ENCODE results near the gene OR2C1.
A peak's percentile ranks its signal among the peaks of the same experiment; 100 is the strongest.

Gene OR2C1

GRCh38 chr16:3400779-3401688 lies 45.3 kb downstream of the OR2C1 start, which contains the start of the genes ZNF174 and ZSCAN32:
TSS of gene ZNF174 (plus strand) at chr16:3401215. CDS start at chr16:3402005, 790 bp downstream.
TSS of gene ZSCAN32 (minus strand) at chr16:3401004. CDS start at chr16:3397557, 3,447 bp downstream.
- H3K36me3 ChIP-seq (ENCODE audit: control insufficient read depth in 2 of 2, insufficient read depth in 1 of 2, low read length in 2 of 2), result peaks cover 2 to 57% of the 10 kb centered on the region in 2 experiments; a peak in 2 of 3 replicates
- POLR2A ChIA-PET, result interaction anchor here (0.6 to 3.5 kb wide), 19 partner anchors 10 to 852 kb away, joined by 3 to 33 read pairs (median 4); partner anchors contain the start of genes CLUAP1, NAA60, ZNF200 and ZNF263
- no peaks in the 10 kb centered on the region for H3K9me3 ChIP-seq (ENCODE audit: control insufficient read depth, insufficient read depth, low read depth, low read length)
- H3K4me1 ChIP-seq (ENCODE audit: control insufficient read depth, insufficient read depth, low read length), result no peaks in the 10 kb centered on the region
- CTCF ChIA-PET, result interaction anchor here (0.7 to 0.9 kb wide), 2 partner anchors 9 to 134 kb away, joined by 4 to 5 read pairs; no protein-coding TSS in a partner anchor
- peak within 1 kb of the TSS; percentile 71; the same call in 1 of the 2 replicates for H3K27ac ChIP-seq (ENCODE audit: extremely low read depth, low read depth, low read length)
- H3K4me3 ChIP-seq (ENCODE audit: low read depth, low read length), result peak within 1 kb of the TSS; percentile 95
- 0 out of 2 replicates have a peak, but pooled peaks have one; percentile 32 for TF ChIP-seq ZNF677 (tag by site-specific recombination; IDR thresholded peaks at IDR 0.05)
- no peak for TF ChIP-seq ZNF148 (tag by site-specific recombination; IDR thresholded peaks at IDR 0.05; ENCODE audit: borderline replicate concordance)
- TF ChIP-seq PRDM4 (tag by site-specific recombination; IDR thresholded peaks at IDR 0.05), result 0 out of 2 replicates have a peak, but pooled peaks have one; percentile 45
- 0 out of 2 replicates have a peak, but pooled peaks have one; percentile 30 for TF ChIP-seq GLIS2 (tag by site-specific recombination; IDR thresholded peaks at IDR 0.05)
- TF ChIP-seq PATZ1 (tag by site-specific recombination; IDR thresholded peaks at IDR 0.05), result peak; percentile 72
- peak; percentile 82 for TF ChIP-seq ZBTB20 (tag by site-specific recombination; IDR thresholded peaks at IDR 0.05)
- TF ChIP-seq ZNF184 (tag by site-specific recombination; IDR thresholded peaks at IDR 0.05), result peak; percentile 45; the same call in 1 of the 2 replicates
- peak; percentile 46; the same call in 1 of the 2 replicates for TF ChIP-seq ZNF791 (tag by site-specific recombination; IDR thresholded peaks at IDR 0.05)
- no peak for TF ChIP-seq OSR2 (tag by site-specific recombination; IDR thresholded peaks at IDR 0.05)
- TF ChIP-seq ZNF37A (tag by site-specific recombination; IDR thresholded peaks at IDR 0.05), result no peak
- TF ChIP-seq ZNF701 (tag by site-specific recombination; IDR thresholded peaks at IDR 0.05), result no peak
- no peak; the same call in 1 of the 2 replicates for TF ChIP-seq ELK4 (IDR thresholded peaks at IDR 0.05; ENCODE audit: borderline replicate concordance, low read depth, low read length)
- no peak for TF ChIP-seq ZBTB21 (tag by site-specific recombination; IDR thresholded peaks at IDR 0.05)
- peak; percentile 10; the same call in 1 of the 2 replicates for TF ChIP-seq ZFP69B (tag by site-specific recombination; IDR thresholded peaks at IDR 0.05)
- peak; percentile 88; the same call in 1 of the 2 replicates for TF ChIP-seq ZBTB7A (tag by site-specific recombination; IDR thresholded peaks at IDR 0.05; ENCODE audit: low read depth)
- peak; percentile 93 for TF ChIP-seq HIC1 (tag by site-specific recombination; IDR thresholded peaks at IDR 0.05)
- no peak for TF ChIP-seq ZNF266 (tag by site-specific recombination; IDR thresholded peaks at IDR 0.05; ENCODE audit: low read depth)
- no peak for TF ChIP-seq ZNF140 (tag by site-specific recombination; IDR thresholded peaks at IDR 0.05)
- no peak for TF ChIP-seq ZNF302 (tag by site-specific recombination; IDR thresholded peaks at IDR 0.05; ENCODE audit: low read depth)
- no peak for TF ChIP-seq FEZF1 (tag by site-specific recombination; IDR thresholded peaks at IDR 0.05)
- TF ChIP-seq ZSCAN30 (tag by site-specific recombination; IDR thresholded peaks at IDR 0.05), result peak; percentile 89
- TF ChIP-seq ZNF114 (tag by site-specific recombination; IDR thresholded peaks at IDR 0.05), result no peak
- no peak; the same call in 1 of the 2 replicates for TF ChIP-seq HOXD13 (CRISPR knock-in tag; IDR thresholded peaks at IDR 0.05; ENCODE audit: borderline replicate concordance)
- TF ChIP-seq ZNF214 (tag by site-specific recombination; IDR thresholded peaks at IDR 0.05; ENCODE audit: borderline replicate concordance), result no peak
- TF ChIP-seq ZNF501 (tag by site-specific recombination; IDR thresholded peaks at IDR 0.05), result peak; percentile 45

Measured in HEK293 (cell line).